ENCODE results near the gene ELMO1.

ELMO1 gene

DNA sequence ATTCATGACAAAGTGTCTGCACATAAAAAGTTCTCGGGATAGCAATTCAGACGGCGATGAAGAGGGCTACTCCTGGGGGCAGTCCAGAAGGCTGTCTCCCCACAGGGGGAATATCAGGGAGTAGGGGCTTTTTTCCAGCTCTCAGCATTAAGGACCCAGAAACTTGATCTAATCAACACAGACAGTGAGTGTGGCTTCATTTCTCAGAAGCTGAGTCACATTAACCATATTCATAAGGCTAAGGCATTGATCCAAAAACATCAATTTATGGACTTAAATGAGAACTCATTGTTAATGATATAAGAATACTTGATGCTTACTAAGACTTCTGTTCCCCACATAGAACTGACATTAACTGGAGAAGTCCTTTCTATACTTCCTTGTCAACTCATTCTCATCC, 636.9 kb downstream of the ELMO1 start:
- no peak for DNase-seq (ENCODE audit: low read depth in 2 of 3, low spot score in 1 of 3)

DNA sequence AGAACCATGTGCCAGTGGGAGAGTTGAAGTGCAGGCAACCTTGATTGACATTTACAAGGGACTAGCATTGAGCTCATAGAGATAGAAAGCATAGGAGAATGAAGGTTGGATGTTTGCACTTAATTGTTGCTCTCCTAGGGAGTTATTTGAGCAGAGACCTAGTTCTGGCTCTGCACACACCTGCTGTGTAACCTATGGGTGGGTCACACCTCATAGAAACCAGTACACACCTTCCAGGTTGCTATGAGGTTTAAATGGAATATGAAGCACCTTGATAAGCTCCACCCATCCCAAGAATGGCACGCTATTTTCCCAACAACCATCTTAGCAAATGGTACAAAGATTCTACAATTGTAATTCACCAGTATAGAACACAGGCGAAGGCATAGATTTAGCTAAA, 638.2 kb downstream of the ELMO1 start:
- DNase-seq (ENCODE audit: low read depth in 2 of 3, low spot score in 1 of 3), result no peak

DNA sequence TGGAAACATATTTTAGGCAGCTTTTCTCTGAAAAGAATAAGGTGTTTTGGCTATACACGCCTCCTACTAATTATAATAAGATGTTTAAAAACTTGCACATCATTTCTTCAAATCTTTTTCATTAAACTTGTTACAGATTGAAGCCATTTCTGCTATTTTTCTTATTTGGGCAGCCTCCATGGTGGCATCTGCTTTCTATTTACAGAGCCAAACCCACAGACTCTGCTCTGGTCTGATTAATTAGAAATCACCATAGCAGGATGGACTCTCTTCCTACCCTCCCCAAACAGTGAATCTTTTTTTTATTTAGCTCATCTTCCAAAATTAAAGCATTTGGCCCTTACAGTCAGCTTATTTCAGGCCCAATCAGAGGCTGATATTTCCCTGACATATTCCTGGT, 638.6 kb downstream of the ELMO1 start:
- DNase-seq (ENCODE audit: low read depth in 2 of 3, low spot score in 1 of 3), result no peak

DNA sequence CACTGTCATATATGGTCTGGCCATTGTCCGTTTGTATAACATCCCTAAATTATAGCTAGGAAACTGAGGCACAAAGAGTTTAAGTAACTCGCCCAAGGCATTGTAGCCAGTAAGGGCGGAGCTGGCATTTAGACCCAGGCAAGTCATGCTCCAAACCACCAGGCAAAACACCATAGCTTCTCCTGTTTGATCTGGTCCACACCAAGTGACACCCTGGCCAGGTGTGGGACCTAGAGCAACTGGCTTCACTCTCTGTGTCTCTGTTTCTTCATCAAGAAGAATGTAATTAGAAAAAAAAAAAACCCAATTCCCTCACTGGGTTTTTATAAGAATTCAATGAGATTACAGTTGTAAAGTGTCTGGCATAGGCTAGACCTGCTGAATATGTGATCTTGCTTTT, 639.2 kb downstream of the ELMO1 start:
- no peak for DNase-seq (ENCODE audit: low read depth in 2 of 3, low spot score in 1 of 3)

DNA sequence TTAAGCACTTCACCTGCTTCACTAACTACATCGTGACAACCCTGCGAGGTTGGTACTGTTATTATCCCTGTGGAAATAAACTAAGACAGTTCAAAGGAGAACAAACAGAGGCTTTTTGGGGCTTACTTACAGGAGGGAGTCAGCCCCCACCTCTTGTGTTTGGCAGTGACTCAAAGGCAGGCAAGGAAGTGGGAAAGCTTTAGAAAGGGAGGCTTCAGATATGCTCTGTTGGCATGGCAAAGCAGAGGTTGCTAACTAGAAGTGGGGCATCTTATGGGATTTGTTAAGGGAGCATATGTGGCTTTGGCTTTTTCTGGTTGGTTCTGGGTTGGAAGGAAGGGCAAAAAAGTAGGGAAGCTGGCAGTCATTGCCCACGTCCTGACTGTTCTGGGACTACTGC, 639.6 kb downstream of the ELMO1 start:
- DNase-seq (ENCODE audit: low read depth in 2 of 3, low spot score in 1 of 3), result no peak

DNA sequence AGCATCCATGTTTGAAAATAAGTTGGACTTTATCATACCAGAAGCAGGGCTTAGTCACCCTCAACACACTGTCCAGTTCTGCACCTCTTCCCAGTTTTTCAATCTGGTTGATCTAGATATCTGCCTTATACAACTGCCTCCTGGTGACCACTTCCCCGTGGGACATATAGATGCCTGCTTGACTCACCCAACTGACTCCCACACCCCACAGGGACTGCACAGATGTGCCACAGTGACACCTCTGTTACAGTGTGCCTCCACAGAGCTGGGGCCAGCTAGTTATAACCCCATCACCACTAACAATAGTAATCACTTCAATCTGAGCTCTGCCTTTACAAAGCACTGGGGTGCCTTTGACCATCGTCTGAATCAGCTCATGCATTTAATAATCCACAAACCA, 641.8 kb downstream of the ELMO1 start:
- DNase-seq (ENCODE audit: low read depth in 2 of 3, low spot score in 1 of 3), result no peak
